ENCODE measurements around the gene TAS2R19.
"Not testable (repeated sequence)": the region's sequence is repeated elsewhere in the genome, so short reads cannot be mapped to it uniquely, and the experiment has no call there.

TAS2R19 gene, protein sequence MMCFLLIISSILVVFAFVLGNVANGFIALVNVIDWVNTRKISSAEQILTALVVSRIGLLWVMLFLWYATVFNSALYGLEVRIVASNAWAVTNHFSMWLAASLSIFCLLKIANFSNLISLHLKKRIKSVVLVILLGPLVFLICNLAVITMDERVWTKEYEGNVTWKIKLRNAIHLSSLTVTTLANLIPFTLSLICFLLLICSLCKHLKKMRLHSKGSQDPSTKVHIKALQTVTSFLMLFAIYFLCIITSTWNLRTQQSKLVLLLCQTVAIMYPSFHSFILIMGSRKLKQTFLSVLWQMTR

DNA sequence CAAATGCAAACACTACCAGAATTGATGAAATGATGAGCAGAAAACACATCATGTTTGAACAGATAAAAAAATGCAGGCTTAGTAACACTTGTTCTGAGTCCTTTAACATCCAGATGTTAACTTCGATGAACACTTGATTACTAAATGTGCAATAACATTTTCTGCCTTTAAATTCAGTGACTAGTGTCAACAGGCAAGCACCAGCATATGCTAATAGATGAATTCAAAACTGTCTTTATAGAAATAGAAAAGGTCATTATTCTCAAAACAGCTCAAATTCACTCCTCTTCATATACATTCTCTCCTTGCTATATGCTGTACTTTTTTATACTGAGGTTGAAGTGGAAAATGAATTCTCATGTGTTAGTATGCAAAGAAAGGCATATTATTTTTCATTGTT is at the start of gene TAS2R19:
Gene TAS2R19 (minus strand): TSS at position 101 of the 400 bp plus-strand sequence. CDS start 49 bp downstream, at position 52.
- no peak for DNase-seq (ENCODE audit: low read depth in 3 of 3)

DNA sequence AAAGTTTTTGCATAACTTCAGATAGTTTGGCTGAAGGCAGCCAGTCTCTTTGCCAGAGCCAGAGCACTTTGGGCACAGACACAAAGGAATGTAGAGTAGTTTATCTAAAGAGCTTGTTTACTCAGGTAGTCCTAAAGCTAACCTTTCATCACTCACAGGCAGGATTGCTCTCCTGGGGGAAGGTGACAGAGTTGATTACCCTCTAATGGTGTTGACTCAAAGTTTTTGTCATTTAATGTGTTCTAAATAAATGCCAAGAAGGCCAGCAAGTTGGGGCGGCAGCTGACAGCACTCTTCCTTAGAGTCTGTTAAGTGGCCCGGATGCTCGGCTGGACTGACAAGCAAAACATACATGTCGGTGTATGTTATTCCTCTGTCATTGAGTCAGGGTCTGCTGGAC is 49.0 kb upstream of the TAS2R19 start:
- DNase-seq (ENCODE audit: low read depth in 3 of 3), result no peak

DNA sequence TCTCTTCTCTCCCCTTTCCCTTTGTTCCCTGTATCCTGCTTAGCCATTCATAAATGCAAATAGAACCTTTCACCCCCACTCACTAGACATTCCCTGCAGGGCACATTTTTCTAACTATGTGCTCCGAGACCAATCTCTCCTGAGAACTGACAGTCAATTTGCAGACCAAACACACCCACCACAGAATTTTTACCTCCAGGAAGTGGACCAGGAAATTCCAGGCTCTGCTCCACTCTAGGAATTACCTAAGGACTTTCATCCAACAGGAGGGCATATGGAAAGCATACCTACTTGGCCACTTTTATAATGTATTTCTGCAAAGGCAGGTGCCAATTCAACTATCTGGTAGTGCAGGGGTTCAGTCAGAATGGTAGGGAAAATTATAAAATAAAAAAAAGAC is 48.6 kb upstream of the TAS2R19 start:
- DNase-seq (ENCODE audit: low read depth in 3 of 3), result no peak

DNA sequence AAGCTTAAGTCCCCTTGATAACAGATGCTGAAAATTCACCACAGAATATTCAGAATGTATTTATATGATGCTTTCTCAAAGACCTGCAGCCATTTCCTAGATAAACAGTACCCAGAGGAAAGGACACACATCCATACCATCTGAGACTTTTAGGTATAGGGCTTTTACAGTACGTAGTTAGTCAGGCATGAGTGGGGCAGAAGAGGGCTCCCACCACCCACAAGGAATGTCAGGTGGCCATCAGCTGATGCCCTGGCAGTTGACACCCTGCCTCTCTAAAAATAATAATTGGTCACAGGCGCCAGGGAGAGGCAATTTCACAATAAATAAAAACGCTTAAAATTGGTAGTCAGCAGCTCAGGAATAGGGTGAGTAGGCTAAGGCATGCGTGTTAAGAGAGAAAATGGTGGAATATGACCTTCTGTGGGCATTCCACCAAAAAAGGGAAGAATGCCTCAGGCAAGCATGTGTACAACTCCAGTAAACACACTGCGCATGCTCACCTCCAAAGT is 47.5 kb upstream of the TAS2R19 start:
- no peak for DNase-seq (ENCODE audit: low read depth in 3 of 3)

DNA sequence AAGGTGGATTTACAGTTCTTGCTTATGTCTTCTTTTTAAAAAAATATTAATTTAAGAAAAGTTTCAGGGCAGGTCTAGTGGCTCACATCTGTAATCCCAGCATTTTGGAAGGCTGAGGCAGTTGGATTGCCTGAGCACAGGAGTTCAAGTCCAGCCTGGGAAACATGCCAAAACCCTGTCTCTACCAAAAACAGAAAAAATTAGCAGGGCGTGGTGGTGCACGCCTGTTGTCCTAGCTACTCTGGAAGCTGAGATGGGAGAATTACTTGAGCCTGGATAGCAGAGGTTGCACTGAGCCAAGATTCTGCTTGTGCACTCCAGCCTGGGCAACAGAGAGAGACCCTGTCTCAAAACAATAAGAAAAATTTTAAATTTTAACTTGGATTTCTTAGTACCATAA is 45.1 kb upstream of the TAS2R19 start:
- DNase-seq (ENCODE audit: low read depth in 3 of 3), result no peak

DNA sequence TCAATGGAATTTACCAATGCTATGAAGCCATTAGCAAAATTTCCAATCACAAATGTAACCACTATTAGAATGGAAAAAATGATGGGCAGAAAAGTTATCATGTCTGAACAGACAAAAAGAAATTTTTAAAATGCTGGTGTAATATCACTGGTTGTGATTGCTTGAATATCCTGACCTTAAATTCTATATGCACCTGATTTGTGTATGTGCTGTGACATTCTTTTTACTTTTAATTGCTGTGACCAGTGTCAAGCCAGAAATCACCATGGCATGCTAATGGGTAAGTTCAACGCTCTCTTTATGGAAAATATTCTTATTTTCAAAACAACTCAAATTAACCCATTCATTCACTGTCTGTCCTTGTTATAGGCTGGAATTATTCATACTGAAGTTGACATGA is 39.8 kb upstream of the TAS2R19 start, which contains the start of gene TAS2R46:
Gene TAS2R46 (minus strand): TSS at position 101 of the 400 bp plus-strand sequence. CDS start 0 bp downstream, at position 101.
- not testable (repeated sequence) for DNase-seq (ENCODE audit: low read depth in 3 of 3)

DNA sequence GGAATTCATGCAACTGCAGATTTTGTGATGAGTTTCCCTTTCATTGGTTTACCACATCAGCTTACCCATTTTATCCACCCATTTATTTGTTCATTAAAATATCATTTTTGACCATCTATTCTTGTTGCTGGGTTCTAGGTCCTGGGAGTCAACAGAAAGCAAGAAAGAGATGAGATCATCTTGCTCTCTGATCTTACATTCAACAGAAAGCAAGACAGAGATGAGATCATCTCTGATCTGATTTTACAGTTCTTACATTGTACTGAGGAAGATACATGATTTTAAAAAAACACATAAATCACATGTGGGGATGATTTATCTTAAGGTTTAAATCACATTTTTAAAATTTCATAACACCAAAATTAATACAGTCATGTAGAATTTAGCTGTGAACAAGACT is 37.4 kb upstream of the TAS2R19 start:
- no peak for DNase-seq (ENCODE audit: low read depth in 3 of 3)

DNA sequence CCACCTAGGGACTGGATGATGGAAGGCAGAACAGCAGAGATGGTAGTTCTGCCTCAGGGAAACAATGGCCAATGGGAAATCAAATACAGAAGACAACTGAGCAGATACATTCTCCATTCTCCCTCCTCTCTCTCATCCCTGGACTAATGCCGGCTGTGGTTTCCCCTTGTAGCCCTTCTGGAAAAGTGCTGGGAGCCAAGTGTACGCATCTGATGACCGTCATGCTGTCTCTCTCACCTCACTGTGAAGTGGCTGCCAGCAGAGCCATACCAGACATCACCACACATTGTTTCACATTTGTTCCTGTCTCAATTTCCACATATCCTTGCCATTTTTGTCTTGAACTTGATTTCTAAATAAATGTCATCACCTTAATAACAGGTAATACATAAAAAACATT is 36.6 kb upstream of the TAS2R19 start:
- DNase-seq (ENCODE audit: low read depth in 3 of 3), result no peak

DNA sequence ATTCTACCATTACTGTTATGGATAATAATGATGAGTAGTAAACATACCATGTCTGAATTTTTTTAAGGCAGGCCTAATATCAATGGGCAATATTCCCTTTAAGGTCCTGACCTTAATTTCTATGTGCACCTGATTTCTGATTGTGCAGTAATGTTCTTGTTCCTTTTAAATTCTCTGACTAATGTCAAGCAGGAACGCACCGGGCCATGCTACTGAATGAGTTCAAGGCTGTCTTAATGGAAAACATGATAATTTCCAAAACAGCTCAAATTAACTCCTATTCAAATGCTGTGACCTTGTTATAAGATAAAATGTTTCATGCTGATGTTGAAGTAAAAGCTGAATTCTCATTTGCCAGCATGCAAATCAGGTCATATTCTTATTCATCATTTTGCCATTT is 32.9 kb upstream of the TAS2R19 start:
- no peak for DNase-seq (ENCODE audit: low read depth in 3 of 3)

DNA sequence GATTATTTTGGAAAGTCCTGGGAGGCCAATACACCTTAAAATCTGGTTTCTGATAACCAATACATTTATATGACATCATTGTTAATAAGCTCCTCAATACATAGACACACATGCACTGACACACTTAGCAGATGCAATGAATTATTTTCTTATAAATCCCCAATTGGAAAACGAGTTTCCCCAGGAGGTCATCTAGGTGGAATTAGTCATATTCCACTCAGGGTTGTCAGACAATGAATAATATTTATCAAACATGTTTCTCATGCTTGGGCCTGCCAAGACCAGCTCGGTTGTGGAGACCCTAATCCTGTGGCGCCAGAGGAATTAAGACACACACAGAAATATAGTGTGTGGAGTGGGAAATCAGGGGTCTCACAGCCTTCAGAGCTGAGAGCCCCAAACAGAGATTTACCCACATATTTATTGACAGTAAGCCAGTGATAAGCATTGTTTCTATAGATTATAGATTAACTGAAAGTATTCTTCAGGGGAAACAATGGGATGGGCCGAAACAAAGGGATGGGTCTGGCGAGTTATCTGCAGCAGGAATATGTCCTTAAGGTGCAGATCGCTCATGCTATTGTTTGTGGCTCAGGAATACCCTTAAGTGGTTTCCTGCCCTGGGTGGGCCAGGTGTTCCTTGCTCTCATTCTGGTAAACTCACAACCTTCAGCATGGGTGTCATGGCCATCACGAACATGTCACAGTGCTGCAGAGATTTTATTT is 27.5 kb upstream of the TAS2R19 start:
- DNase-seq (ENCODE audit: low read depth in 3 of 3), result not testable (repeated sequence)

DNA sequence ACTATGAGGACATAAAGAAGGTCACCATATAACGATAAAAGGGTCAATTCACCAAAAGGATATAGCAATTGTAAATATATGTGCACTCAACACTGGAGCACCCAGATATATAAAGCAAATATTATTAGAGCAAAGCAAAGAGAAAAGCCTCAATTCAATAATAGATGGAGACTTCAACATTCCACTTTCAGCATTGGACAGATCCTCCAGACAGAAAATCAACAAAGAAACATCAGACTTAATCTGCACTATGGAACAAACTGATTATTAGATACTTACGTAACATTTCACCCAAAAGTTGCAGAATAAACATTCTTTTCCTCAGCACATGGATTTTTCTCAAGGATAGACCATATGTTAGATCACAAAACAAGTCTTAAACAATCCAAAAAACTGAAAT is 18.9 kb upstream of the TAS2R19 start:
- DNase-seq (ENCODE audit: low read depth in 3 of 3), result not testable (repeated sequence)

DNA sequence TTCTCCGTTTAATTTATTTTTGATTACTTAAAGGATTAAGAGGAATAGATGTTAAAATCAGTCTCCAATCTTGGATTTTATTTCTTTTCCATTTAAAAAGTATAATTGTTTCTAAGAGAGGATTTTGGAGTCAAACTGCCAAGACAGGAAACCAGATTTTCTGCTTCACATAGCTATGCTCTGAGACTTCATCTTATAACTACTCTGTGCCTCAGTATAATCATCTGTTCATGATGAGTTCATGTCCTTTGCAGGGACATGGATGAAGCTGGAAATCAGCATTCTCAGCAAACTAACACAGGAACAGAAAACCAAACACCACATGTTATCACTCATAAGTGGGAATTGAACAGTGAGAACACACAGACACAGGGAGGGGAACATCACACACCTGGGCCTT is 17.7 kb upstream of the TAS2R19 start:
- DNase-seq (ENCODE audit: low read depth in 3 of 3), result no peak

DNA sequence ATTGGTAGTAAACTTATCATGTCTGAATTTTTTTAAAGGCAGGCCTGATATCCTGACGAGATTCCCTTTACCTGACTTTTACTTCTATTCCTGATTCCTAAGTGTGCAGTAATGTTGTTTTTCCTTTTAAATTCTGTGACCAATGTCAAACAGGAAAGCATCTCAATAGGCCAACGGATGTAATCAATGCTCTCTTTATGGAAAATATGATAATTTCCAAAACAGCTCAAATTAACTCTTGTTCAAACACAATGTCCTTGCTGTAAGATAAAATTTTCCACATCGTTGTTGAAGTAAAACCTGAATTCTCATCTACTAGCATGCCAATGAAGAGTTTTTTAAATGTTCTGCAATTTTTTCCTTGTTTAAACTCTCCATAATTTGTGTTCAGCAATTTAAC is 16.8 kb upstream of the TAS2R19 start:
- no peak for DNase-seq (ENCODE audit: low read depth in 3 of 3)

DNA sequence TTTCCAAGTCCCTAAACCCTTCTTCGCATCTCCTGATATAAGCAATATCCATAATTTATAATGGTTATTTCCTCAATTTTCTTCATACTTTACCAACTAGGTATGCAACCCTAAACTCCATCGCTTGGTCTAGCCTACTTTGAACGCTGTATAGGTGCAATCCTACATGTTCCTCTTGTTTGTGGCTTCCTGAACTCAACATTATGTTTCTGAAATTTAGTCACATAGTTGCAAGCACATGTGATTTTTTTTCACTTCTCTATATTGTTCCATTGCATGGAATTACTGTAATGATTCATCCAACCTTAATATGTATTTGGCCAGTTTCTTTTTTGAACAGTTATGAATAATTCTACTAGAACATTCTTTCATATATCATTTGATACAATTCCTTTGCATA is 11.5 kb upstream of the TAS2R19 start:
- not testable (repeated sequence) for DNase-seq (ENCODE audit: low read depth in 3 of 3)

DNA sequence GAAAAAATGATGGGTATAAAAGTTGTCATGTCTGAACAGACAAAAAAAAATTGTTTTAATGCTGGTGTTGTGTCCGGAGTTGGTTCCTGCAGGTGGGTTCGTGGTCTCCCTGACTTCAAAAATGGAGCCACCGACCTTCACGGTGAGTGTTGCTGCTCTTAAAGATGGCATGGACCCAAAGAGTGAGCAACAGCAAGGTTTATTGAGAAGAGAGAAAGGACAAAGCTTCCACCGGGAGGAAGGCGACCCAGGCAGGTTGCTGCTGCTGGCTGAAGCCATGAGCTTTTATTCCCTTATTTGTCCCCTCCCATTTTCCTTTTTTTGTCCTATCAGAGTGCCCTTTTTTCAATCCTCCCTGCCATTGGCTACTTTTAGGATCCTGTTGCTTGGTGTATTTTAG is 8.9 kb upstream of the TAS2R19 start, which contains the start of gene TAS2R31:
Gene TAS2R31 (minus strand): TSS at position 101 of the 400 bp plus-strand sequence. CDS start 72 bp downstream, at position 29.
- no peak for DNase-seq (ENCODE audit: low read depth in 3 of 3)

DNA sequence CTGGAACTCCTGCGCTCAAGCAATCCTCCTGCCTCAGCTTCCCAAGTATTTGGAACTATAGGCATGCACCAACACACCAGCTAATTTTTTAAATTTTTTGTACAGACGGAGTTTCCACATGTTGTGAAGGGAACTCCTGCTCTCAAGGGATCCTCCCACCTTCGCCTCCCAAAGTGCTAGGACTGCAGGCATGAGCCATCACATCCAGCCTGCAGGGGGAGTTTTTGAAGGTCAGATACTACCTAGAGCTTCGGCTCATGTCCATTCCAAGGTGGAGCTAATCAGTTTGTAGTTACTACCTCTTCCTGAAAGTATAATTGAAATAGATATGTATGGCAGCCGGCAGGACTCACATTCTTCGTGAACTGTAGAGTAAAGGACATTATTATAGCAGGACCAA is 3.7 kb upstream of the TAS2R19 start:
- no peak for DNase-seq (ENCODE audit: low read depth in 3 of 3)

DNA sequence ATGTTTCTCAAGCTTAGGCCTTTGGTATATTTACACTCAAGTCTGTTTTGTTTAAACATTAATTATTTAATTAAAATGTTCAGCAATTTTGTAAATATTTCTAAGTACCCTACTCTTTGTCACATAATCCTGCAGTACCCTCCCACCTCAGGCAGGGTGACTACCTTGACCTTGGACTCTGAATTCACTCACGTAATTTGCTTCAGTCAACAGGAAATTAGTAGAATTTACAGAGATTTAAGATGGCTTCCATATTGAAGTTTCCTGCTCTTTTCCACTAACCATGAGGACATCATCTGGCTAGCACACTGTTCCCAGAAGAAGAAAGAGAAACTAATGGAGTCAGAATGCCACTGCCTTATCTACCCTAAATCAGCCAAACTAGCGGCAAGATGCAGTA is 967 bp upstream of the TAS2R19 start:
- DNase-seq (ENCODE audit: low read depth in 3 of 3), result no peak

DNA sequence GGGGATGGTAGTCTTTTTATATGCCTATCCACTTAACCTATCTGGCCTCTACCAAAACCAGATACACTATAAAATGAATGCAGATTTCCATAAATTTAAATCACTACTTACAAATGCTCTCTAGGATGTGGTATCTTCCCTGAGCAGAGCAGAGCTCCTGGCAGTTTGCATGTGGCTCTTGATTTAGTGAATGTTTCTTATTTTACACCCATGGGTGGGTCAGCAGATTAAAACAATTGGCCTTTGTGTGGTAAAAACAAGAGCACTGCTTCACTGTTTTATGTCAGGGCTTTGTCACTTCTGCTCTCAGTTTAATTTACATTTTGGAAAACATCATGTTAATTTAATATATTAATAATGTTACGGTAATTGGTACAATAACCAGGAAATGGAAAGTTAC is 5.5 kb downstream of the TAS2R19 start:
- no peak for DNase-seq (ENCODE audit: low read depth in 3 of 3)

DNA sequence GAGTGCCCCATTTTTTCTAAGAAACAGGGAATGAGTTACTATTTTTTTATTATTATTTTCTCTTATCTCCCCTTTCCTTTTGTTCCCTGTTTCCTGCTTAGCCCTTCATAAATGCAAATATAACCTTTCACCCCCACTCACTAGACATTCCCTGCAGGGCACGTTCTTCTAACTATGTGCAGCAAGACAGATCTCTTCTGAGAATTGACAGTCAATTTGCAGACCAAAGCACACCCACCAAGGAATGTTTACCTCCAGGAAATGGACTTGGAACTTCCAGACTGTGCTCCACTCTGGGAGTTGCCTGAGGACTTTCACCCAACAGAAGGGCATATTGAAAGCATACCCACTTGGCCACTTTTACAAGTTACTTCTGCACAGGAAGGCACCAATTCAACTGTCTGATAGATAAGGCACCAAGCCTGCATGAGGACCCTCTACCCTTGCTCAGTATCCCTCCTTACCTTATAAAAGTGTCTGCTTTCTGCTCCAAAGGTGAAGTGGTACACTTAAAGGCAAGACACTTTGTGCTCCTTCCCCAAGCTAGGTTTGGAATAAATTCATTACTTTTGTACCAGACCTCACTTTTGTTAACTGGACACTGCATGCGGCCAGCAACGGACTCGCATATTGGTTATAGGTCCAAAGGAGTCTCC is 6.5 kb downstream of the TAS2R19 start:
- no peak for DNase-seq (ENCODE audit: low read depth in 3 of 3)

DNA sequence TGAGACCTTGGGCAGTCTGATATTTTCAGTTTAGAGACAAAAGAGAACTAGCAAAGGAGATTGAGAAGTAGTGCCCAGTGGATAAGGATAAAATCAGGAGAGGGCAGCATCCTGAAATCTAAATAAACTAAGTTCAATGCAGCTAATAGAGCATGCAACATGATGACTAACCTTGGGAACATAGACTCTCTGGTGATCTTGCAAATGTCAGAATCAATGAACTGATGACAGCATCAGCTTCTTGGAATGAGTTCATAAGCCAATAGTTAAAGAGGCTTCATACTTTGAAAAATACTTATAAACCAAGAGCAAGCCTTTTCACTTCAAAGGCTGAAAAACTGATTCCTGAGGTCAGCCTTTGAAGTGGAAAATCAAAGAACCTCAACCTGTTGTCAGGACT is 8.2 kb downstream of the TAS2R19 start:
- DNase-seq (ENCODE audit: low read depth in 3 of 3), result no peak

DNA sequence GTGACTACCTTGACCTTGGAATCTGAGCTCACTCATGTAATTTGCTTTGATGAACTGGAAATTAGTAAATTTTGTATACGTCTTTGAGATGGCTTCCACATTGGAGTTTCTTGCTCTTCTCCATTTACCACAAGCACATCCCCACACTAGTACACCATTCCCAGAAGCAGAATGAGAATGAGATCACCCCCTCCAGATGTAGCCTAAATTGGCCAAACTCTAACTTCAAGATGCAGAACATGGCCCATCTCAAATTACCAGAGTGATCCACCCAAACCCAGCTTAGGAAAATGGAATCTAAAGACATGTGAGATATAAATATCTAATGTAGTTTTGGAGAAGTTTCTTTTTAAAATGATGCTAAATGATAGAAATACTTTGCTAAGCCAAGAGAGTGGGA is 14.8 kb downstream of the TAS2R19 start:
- DNase-seq (ENCODE audit: low read depth in 3 of 3), result no peak

DNA sequence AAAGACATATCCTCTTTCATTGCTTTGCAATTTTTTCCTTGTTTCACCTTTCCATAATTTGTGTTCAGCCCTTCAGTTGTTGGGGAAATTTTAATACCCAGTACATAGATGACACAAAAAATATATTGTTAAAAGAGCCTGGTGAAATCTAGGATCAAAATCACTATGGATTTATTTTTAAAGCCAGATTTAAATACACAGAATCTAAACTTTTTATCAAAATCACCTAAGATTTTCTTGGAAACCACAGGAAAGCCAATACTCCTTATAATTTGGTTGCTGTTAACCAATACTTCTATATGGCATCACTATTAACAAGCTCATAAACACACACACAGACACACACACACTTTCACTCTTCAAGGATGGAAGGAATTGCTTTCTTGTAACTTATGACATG is 24.2 kb downstream of the TAS2R19 start, which contains the start of gene TAS2R20:
Gene TAS2R20 (minus strand): TSS at position 101 of the 400 bp plus-strand sequence. CDS start 429 bp downstream, outside the sequence.
- no peak for DNase-seq (ENCODE audit: low read depth in 3 of 3)

Data from stimulated activated CD4-positive, alpha-beta T cell treated with anti-CD3 and anti-CD28 coated beads, TNF-alpha, amount 100 ng/mL, for 4 hours (primary cell).